ENCODE results near the gene FRS3. TPM values are rescaled to one million over a fixed set of nuclear protein-coding genes. Genes with fewer than 3 reads are reported as not detected.
A peak's percentile ranks its signal among the peaks of the same experiment; 100 is the strongest.

The FRS3 gene

DNA sequence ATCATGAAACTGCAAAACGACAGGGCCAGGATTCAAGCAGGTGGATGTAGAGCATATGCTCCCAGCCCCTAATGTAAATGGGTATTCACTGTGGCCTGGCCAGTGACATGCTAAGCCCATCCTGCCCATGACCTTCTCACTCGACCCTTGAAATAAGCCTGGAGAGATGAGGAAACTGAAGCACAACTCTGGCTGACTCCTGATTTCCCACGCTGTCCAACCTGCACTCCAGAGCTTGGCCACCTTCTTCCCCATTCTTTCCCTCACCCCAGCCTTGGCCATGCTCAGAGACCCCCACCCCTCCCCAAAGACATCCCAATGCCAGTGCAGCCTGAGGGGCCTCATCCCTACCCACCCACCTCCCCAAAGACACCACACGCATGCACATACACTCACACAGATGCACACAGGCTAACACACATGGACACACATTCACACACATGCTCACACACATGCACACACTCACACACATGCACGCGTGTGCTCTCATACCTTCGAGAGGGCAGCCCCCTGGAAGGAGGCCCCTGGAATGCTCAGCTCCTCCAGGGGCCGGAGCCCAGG is 56.7 kb downstream of the FRS3 start:
- Histone ChIP-seq H3K4me3 (ENCODE audit: low read length) (no peak overlapping the region), H3K23ac (ENCODE audit: low read length) (no peak overlapping the region), H3K56ac (ENCODE audit: low read length) (peak overlapping the region; percentile 72), H3K4me1 (ENCODE audit: control insufficient read depth, low read depth, low read length) (peaks cover 6% of the 10 kb centered on the region), H3K18ac (ENCODE audit: low read length) (no peak overlapping the region), H2BK5ac (ENCODE audit: low read length) (no peak overlapping the region), H3K27me3 (ENCODE audit: insufficient read depth, low read length, poor library complexity) (no peaks in the 10 kb centered on the region), H2AK5ac (ENCODE audit: low read length) (no peak overlapping the region), H3K9ac (ENCODE audit: low read length) (no peak overlapping the region), H4K8ac (ENCODE audit: low read depth, low read length) (no peak overlapping the region), H4K5ac (ENCODE audit: low read length) (no peak overlapping the region), H3K79me2 (ENCODE audit: control insufficient read depth, insufficient read depth, low read length) (no peaks in the 10 kb centered on the region), H2BK120ac (ENCODE audit: low read depth, low read length) (no peak overlapping the region), H3K27ac (ENCODE audit: low read depth, low read length) (no peak overlapping the region), H2BK15ac (replicated peaks; ENCODE audit: low read depth) (no peak overlapping the region), H3K36me3 (ENCODE audit: control insufficient read depth, insufficient read depth, low read length) (no peaks in the 10 kb centered on the region), H3K4ac (ENCODE audit: low read depth, low read length) (no peak overlapping the region), H3K79me1 (ENCODE audit: low read length) (no peaks in the 10 kb centered on the region), H3K4me2 (ENCODE audit: low read length) (no peak overlapping the region)
- WGBS (ENCODE audit: extremely low coverage, insufficient coverage, low lambda C conversion rate), result no CpG with 5 or more reads among the region's 8 CpGs
- no peak for DNase-seq

DNA sequence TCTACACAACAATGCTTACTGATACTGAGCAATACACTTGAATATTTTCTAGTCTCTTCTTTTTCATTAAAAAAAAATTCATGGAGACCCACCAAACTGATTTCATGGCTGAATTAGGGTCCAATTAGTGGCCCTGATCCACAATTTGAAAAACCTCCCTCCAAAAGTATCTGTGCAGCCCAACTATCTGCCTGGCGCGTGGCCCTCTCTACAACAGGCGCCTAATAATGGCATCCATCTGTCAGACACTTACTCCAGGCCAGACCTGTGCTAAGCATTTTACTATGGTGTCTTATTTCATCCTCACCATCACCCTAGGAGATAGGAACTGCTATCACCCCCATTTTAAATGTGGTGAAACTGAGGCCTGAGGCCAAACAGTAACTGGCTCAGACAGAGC is 58.3 kb downstream of the FRS3 start:
- no peaks in the 10 kb centered on the region for H3K36me3 ChIP-seq (ENCODE audit: control insufficient read depth, insufficient read depth, low read length)
- no peak overlapping the region for H3K56ac ChIP-seq (ENCODE audit: low read length)
- DNase-seq, result no peak
- no peak overlapping the region for H2AK5ac ChIP-seq (ENCODE audit: low read length)
- H2BK120ac ChIP-seq (ENCODE audit: low read depth, low read length), result no peak overlapping the region
- H4K5ac ChIP-seq (ENCODE audit: low read length), result no peak overlapping the region
- no CpG with 5 or more reads among the region's 3 CpGs for WGBS (ENCODE audit: extremely low coverage, insufficient coverage, low lambda C conversion rate)
- no peaks in the 10 kb centered on the region for H3K27me3 ChIP-seq (ENCODE audit: insufficient read depth, low read length, poor library complexity)
- no peak overlapping the region for H3K18ac ChIP-seq (ENCODE audit: low read length)
- no peak overlapping the region for H3K23ac ChIP-seq (ENCODE audit: low read length)
- H2BK15ac ChIP-seq (replicated peaks; ENCODE audit: low read depth), result no peak overlapping the region
- no peak overlapping the region for H3K27ac ChIP-seq (ENCODE audit: low read depth, low read length)
- no peak overlapping the region for H3K9ac ChIP-seq (ENCODE audit: low read length)
- no peak overlapping the region for H4K8ac ChIP-seq (ENCODE audit: low read depth, low read length)
- no peak overlapping the region for H2BK5ac ChIP-seq (ENCODE audit: low read length)
- peaks cover 6% of the 10 kb centered on the region for H3K4me1 ChIP-seq (ENCODE audit: control insufficient read depth, low read depth, low read length)
- H3K4ac ChIP-seq (ENCODE audit: low read depth, low read length), result no peak overlapping the region
- H3K4me2 ChIP-seq (ENCODE audit: low read length), result no peak overlapping the region
- no peaks in the 10 kb centered on the region for H3K79me2 ChIP-seq (ENCODE audit: control insufficient read depth, insufficient read depth, low read length)
- H3K79me1 ChIP-seq (ENCODE audit: low read length), result no peaks in the 10 kb centered on the region
- H3K4me3 ChIP-seq (ENCODE audit: low read length), result no peak overlapping the region

DNA sequence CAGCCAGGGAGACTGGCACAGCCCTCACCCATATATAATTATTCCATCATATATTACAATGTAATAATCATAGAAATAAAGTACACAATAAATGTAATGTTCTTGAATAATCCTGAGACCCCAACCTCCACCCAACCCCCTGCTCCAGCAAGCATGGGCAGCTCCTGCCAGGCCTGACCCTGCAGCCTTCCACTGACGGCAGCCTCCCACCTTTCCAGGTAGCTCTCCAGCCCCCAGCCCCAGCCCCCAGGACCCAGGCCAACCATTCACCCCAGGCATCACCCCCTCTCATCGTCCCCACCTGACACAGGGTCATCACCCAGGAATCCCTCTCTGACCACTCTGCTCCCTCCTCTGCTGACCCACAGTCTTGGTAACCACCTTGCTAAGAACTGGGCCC is 58.9 kb downstream of the FRS3 start:
- H2BK120ac ChIP-seq (ENCODE audit: low read depth, low read length), result no peak overlapping the region
- H3K27ac ChIP-seq (ENCODE audit: low read depth, low read length), result no peak overlapping the region
- no peak overlapping the region for H3K56ac ChIP-seq (ENCODE audit: low read length)
- no peak overlapping the region for H2AK5ac ChIP-seq (ENCODE audit: low read length)
- H3K4ac ChIP-seq (ENCODE audit: low read depth, low read length), result no peak overlapping the region
- H4K5ac ChIP-seq (ENCODE audit: low read length), result no peak overlapping the region
- no peak overlapping the region for H3K4me2 ChIP-seq (ENCODE audit: low read length)
- no peaks in the 10 kb centered on the region for H3K79me2 ChIP-seq (ENCODE audit: control insufficient read depth, insufficient read depth, low read length)
- WGBS (ENCODE audit: extremely low coverage, insufficient coverage, low lambda C conversion rate), result no CpG with 5 or more reads among the region's 2 CpGs
- H3K4me3 ChIP-seq (ENCODE audit: low read length), result no peak overlapping the region
- H3K27me3 ChIP-seq (ENCODE audit: insufficient read depth, low read length, poor library complexity), result no peaks in the 10 kb centered on the region
- H3K18ac ChIP-seq (ENCODE audit: low read length), result no peak overlapping the region
- H3K4me1 ChIP-seq (ENCODE audit: control insufficient read depth, low read depth, low read length), result peaks cover 6% of the 10 kb centered on the region
- no peak overlapping the region for H3K23ac ChIP-seq (ENCODE audit: low read length)
- no peak overlapping the region for H3K9ac ChIP-seq (ENCODE audit: low read length)
- H2BK15ac ChIP-seq (replicated peaks; ENCODE audit: low read depth), result no peak overlapping the region
- no peak overlapping the region for H2BK5ac ChIP-seq (ENCODE audit: low read length)
- no peaks in the 10 kb centered on the region for H3K79me1 ChIP-seq (ENCODE audit: low read length)
- no peak overlapping the region for H4K8ac ChIP-seq (ENCODE audit: low read depth, low read length)
- no peaks in the 10 kb centered on the region for H3K36me3 ChIP-seq (ENCODE audit: control insufficient read depth, insufficient read depth, low read length)
- no peak for DNase-seq

DNA sequence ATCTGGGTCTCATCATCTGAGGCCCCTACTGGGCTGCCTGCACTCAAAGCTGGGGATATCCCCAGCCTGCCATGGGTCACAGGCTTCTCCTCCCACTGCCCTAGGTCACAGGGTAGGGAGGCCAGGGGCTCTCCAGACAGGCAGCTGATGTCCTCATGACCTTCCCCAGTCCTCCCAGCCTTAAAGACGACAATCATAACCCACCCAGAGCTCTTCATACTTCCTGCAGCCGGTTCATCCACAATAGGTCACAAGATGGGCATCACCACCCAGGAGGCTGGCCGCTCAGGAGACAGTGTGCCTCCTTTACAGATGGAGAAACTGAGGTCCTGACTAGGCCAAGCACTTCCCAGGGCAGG is 59.5 kb downstream of the FRS3 start:
- H4K8ac ChIP-seq (ENCODE audit: low read depth, low read length), result no peak overlapping the region
- H3K27me3 ChIP-seq (ENCODE audit: insufficient read depth, low read length, poor library complexity), result no peaks in the 10 kb centered on the region
- no peaks in the 10 kb centered on the region for H3K79me1 ChIP-seq (ENCODE audit: low read length)
- H3K56ac ChIP-seq (ENCODE audit: low read length), result no peak overlapping the region
- peaks cover 6% of the 10 kb centered on the region for H3K4me1 ChIP-seq (ENCODE audit: control insufficient read depth, low read depth, low read length)
- H3K18ac ChIP-seq (ENCODE audit: low read length), result no peak overlapping the region
- H2BK5ac ChIP-seq (ENCODE audit: low read length), result no peak overlapping the region
- H3K4ac ChIP-seq (ENCODE audit: low read depth, low read length), result no peak overlapping the region
- H2BK120ac ChIP-seq (ENCODE audit: low read depth, low read length), result no peak overlapping the region
- DNase-seq, result no peak
- no peak overlapping the region for H2BK15ac ChIP-seq (replicated peaks; ENCODE audit: low read depth)
- no peaks in the 10 kb centered on the region for H3K79me2 ChIP-seq (ENCODE audit: control insufficient read depth, insufficient read depth, low read length)
- no peaks in the 10 kb centered on the region for H3K36me3 ChIP-seq (ENCODE audit: control insufficient read depth, insufficient read depth, low read length)
- H3K4me2 ChIP-seq (ENCODE audit: low read length), result no peak overlapping the region
- H3K27ac ChIP-seq (ENCODE audit: low read depth, low read length), result no peak overlapping the region
- H3K23ac ChIP-seq (ENCODE audit: low read length), result no peak overlapping the region
- no CpG with 5 or more reads among the region's 3 CpGs for WGBS (ENCODE audit: extremely low coverage, insufficient coverage, low lambda C conversion rate)
- H3K4me3 ChIP-seq (ENCODE audit: low read length), result no peak overlapping the region
- H4K5ac ChIP-seq (ENCODE audit: low read length), result no peak overlapping the region
- no peak overlapping the region for H2AK5ac ChIP-seq (ENCODE audit: low read length)
- no peak overlapping the region for H3K9ac ChIP-seq (ENCODE audit: low read length)

Small RNA genes lying within 50 kb of the gene (small RNA-seq; reads per million reads assigned to genes)
- not detected for gene AL365205.2 (ENCODE audit: insufficient read depth)
- not detected for gene AL365205.3 (ENCODE audit: insufficient read depth)
